ENCODE measurements around the gene DCLK2.

DNA sequence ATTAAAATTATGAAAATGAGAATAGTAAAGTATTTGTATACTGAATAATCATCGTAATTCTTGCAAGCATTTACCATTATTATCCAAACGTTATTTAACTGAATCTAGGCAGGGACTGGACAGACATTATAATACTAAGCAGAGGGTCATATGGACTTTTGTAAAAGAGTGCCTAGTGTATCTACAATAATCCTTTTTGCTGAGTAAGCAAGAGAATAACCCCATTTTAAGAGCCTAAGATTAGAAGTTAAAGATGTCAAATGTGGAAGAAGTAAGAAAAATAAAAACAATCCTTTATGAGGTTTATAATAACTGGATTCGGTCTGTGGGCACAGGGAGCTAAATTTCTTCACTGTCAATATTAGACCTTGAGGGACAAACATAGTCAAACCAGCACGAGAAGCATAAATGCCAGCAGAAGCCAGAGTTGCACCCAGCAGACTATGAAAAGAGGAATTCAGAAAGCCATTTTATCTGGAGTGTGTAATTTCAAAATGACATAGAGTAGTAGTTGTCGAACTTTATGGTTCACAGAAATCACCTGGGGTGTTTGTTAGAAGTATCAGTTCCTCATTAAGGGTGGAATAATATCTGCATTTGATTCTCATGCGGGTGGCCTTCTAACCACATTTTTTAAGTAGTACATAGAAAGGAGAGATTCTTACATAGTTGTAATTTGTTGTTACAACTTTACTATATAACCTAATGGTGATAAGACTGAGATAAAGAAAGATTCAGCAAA lies 39.7 kb upstream of the DCLK2 start:
- TF ChIP-seq, protein P1, sequence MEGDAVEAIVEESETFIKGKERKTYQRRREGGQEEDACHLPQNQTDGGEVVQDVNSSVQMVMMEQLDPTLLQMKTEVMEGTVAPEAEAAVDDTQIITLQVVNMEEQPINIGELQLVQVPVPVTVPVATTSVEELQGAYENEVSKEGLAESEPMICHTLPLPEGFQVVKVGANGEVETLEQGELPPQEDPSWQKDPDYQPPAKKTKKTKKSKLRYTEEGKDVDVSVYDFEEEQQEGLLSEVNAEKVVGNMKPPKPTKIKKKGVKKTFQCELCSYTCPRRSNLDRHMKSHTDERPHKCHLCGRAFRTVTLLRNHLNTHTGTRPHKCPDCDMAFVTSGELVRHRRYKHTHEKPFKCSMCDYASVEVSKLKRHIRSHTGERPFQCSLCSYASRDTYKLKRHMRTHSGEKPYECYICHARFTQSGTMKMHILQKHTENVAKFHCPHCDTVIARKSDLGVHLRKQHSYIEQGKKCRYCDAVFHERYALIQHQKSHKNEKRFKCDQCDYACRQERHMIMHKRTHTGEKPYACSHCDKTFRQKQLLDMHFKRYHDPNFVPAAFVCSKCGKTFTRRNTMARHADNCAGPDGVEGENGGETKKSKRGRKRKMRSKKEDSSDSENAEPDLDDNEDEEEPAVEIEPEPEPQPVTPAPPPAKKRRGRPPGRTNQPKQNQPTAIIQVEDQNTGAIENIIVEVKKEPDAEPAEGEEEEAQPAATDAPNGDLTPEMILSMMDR (IDR thresholded peaks at IDR 0.05): no peak
- TF ChIP-seq EZH2 (IDR thresholded peaks at IDR 0.05; ENCODE audit: borderline replicate concordance, insufficient read depth, low read depth, low read length, poor library complexity, severe bottlenecking): no peak
